HCT116 (cell line): ENCODE data around the gene DAPK2. TPM values are rescaled to one million over a fixed set of nuclear protein-coding genes. Genes with fewer than 3 reads are reported as not detected.

ENCODE experiments used
- ATAC-seq: fragments of 200-7000 bp; cut with Tn5 transposase; 2 replicates; pipeline ENCODE4 v1.9.1; 2020; ENCODE audit warnings: mild to moderate bottlenecking, moderate library complexity
- BruUV-seq: library from RNA; stranded (reverse); fragments of 400-500 nt; replicated peaks from 2 replicates; lab custom pipeline; 2021; lab: Mats Ljungman, UMichigan
- CTCF ChIA-PET: fragments of 300-600 bp; sonication (Branson Sonifier 250); formaldehyde crosslinking; loops from one replicate; lab custom pipeline; 2021; ENCODE audit warnings: antibody characterized with exemption; lab: Charles Lee
- POLR2A ChIA-PET: fragments of 300-600, 350-600 bp; sonication (Branson Sonifier 250); formaldehyde crosslinking; loops from one replicate; lab custom pipeline; 2021; ENCODE audit warnings: antibody characterized with exemption; lab: Charles Lee
- RAD21 ChIA-PET, 2 experiments: fragments of 300-600 bp; sonication (Branson Sonifier 250); formaldehyde crosslinking; loops; one replicate each; lab custom pipeline; 2023; ENCODE audit warnings: low total read pairs in 2 of 2; ENCODE audit not compliant: uncharacterized antibody in 2 of 2, unreplicated experiment in 2 of 2, low non-redundant PET in 1 of 2; lab: Charles Lee
- DNase-seq: peaks from one replicate; pipeline ENCODE4 v3.0.0-alpha.2; 2010; ENCODE audit warnings: low read depth, low spot score
- H2AFZ ChIP-seq: fragments of 200-600 bp; shearing (Covaris generic), sonication (generic); 2 replicates; pipeline ENCODE4 v1.6.1; 2017; ENCODE audit warnings: low read depth, mixed run types, mixed read lengths, antibody characterized with exemption, low read length; ENCODE audit not compliant: poor library complexity, severe bottlenecking
- H3K27ac ChIP-seq: 2 replicates; pipeline ENCODE4 v1.5.1; 2012; ENCODE audit warnings: low read depth, low read length
- H3K27me3 ChIP-seq: fragments of 200-600 bp; sonication (generic); 2 replicates; pipeline ENCODE4 v1.6.1; 2016; ENCODE audit warnings: mixed run types, low read length, mixed read lengths; ENCODE audit not compliant: insufficient read depth
- H3K36me3 ChIP-seq, 2 experiments: fragments of 200-500 bp in 1 of 2; fragments of 200-600 bp in 1 of 2; sonication (Bioruptor generic) in 1 of 2; sonication (generic) in 1 of 2; 2 replicates each; pipeline versions ENCODE4 v1.5.1 to v1.6.1; 2014 to 2016; ENCODE audit warnings: low read length in 2 of 2, inconsistent platforms in 1 of 2, mixed read lengths in 1 of 2, mixed run types in 1 of 2; ENCODE audit not compliant: insufficient read depth in 2 of 2, control insufficient read depth in 1 of 2
- H3K4me1 ChIP-seq, 2 experiments: fragments of 200-600 bp in 1 of 2; sonication (generic) in 1 of 2; 2 replicates each; pipeline versions ENCODE4 v1.5.1 to v1.6.1; 2012 to 2017; ENCODE audit warnings: low read length in 2 of 2, inconsistent platforms in 1 of 2, mild to moderate bottlenecking in 1 of 2, mixed read lengths in 1 of 2, mixed run types in 1 of 2, moderate library complexity in 1 of 2; ENCODE audit not compliant: insufficient read depth in 2 of 2, control insufficient read depth in 1 of 2
- H3K4me2 ChIP-seq: fragments of 200-600 bp; sonication (generic); 2 replicates; pipeline ENCODE4 v1.6.1; 2017; ENCODE audit warnings: mixed run types, low read length, mixed read lengths
- H3K4me3 ChIP-seq, 2 experiments: fragments of 200-600 bp in 1 of 2; sonication (generic) in 1 of 2; replicated peaks in 1 of 2; 2 replicates each; pipeline ENCODE4 v1.5.1; 2011 to 2016; ENCODE audit warnings: low read length in 2 of 2, control low read depth in 1 of 2, low read depth in 1 of 2, mild to moderate bottlenecking in 1 of 2, mixed read lengths in 1 of 2, mixed run types in 1 of 2
- H3K79me2 ChIP-seq: fragments of 200-600 bp; sonication (generic); 2 replicates; pipeline ENCODE4 v1.6.1; 2017; ENCODE audit warnings: mild to moderate bottlenecking, mixed run types, low read length, moderate library complexity, mixed read lengths; ENCODE audit not compliant: insufficient read depth
- H3K9ac ChIP-seq: fragments of 200-600 bp; sonication (generic); 2 replicates; pipeline ENCODE4 v1.6.1; 2016; ENCODE audit warnings: low read length, mixed read lengths
- H3K9me2 ChIP-seq: fragments of 200-600 bp; sonication (generic), shearing (Covaris generic); 2 replicates; pipeline ENCODE4 v1.6.1; 2017; ENCODE audit warnings: mixed run types, mild to moderate bottlenecking, moderate library complexity; ENCODE audit not compliant: insufficient read depth
- H3K9me3 ChIP-seq, 2 experiments: fragments of 200-500 bp in 1 of 2; fragments of 200-600 bp in 1 of 2; sonication (Bioruptor generic) in 1 of 2; sonication (generic) in 1 of 2; 2 replicates each; pipeline ENCODE4 v1.6.1; 2014 to 2017; ENCODE audit warnings: low read length in 2 of 2, mixed read lengths in 2 of 2, inconsistent platforms in 1 of 2, low read depth in 1 of 2, mild to moderate bottlenecking in 1 of 2, mixed run types in 1 of 2, moderate library complexity in 1 of 2; ENCODE audit not compliant: control insufficient read depth in 1 of 2, insufficient read depth in 1 of 2
- H4K20me1 ChIP-seq: fragments of 200-600 bp; sonication (generic), shearing (Covaris generic); 2 replicates; pipeline ENCODE4 v1.6.1; 2017; ENCODE audit warnings: mixed run types, mild to moderate bottlenecking, moderate library complexity; ENCODE audit not compliant: insufficient read depth
- ATF3 ChIP-seq: IDR thresholded peaks from 2 replicates; pipeline ENCODE4 v1.6.1; 2012
- CBX3 ChIP-seq: IDR thresholded peaks from 2 replicates; pipeline ENCODE4 v1.6.1; 2012; ENCODE audit warnings: low read depth
- CEBPB ChIP-seq: IDR thresholded peaks from 2 replicates; pipeline ENCODE4 v1.6.1; 2012; ENCODE audit warnings: low read depth
- ELF1 ChIP-seq: IDR thresholded peaks from 2 replicates; pipeline ENCODE4 v1.6.1; 2012; ENCODE audit warnings: low read depth, borderline replicate concordance
- FOSL1 ChIP-seq: IDR thresholded peaks from 2 replicates; pipeline ENCODE4 v1.6.1; 2012; ENCODE audit warnings: low read depth
- JUND ChIP-seq: IDR thresholded peaks from 2 replicates; pipeline ENCODE4 v1.6.1; 2012
- MAX ChIP-seq: IDR thresholded peaks from 2 replicates; pipeline ENCODE4 v1.6.1; 2012
- POLR2A ChIP-seq: IDR thresholded peaks from 2 replicates; pipeline ENCODE4 v1.7.0; 2011; ENCODE audit warnings: borderline replicate concordance; ENCODE audit not compliant: insufficient read depth, insufficient read length; ENCODE audit errors: extremely low read depth
- POLR2AphosphoS5 ChIP-seq: IDR thresholded peaks from 2 replicates; pipeline ENCODE4 v1.6.1; 2011; ENCODE audit warnings: mild to moderate bottlenecking, low read depth, low read length, moderate library complexity
- REST ChIP-seq: IDR thresholded peaks from 2 replicates; pipeline ENCODE4 v1.6.1; 2012; ENCODE audit warnings: low read depth
- SIN3A ChIP-seq: IDR thresholded peaks from 2 replicates; pipeline ENCODE4 v1.6.1; 2012; ENCODE audit warnings: low read depth
- SP1 ChIP-seq: IDR thresholded peaks from 2 replicates; pipeline ENCODE4 v1.6.1; 2012; ENCODE audit warnings: low read depth
- SRF ChIP-seq: IDR thresholded peaks from 2 replicates; pipeline ENCODE4 v1.6.1; 2012; ENCODE audit warnings: low read depth
- TCF7L2 ChIP-seq: IDR thresholded peaks from 2 replicates; pipeline ENCODE4 v1.7.0; 2011; ENCODE audit warnings: borderline replicate concordance, inconsistent platforms; ENCODE audit not compliant: insufficient read depth, insufficient read length; ENCODE audit errors: extremely low read depth
- ZFX ChIP-seq: fragments of 450-650 bp; IDR thresholded peaks from 2 replicates; pipeline ENCODE4 v1.6.1; 2017
- ZNF274 ChIP-seq: fragments of 200-500 bp; sonication (Bioruptor generic); IDR thresholded peaks from 2 replicates; pipeline ENCODE4 v1.6.1; 2014; ENCODE audit warnings: mild to moderate bottlenecking, low read depth, low read length, inconsistent platforms
- intact Hi-C: fragments of 100-400 bp; cut with micrococcal nuclease; formaldehyde crosslinking; loops from 2 replicates; pipeline ENCODE4 v1.10.0; 2022
- total RNA-seq: library from RNA; stranded (reverse); gene quantifications from one replicate; pipeline ENCODE4 v1.2.1, GENCODE V29; 2021; ENCODE audit not compliant: unreplicated experiment
- TF ChIP-seq, protein P1 (sequence below): IDR thresholded peaks from 2 replicates; pipeline ENCODE4 v1.6.1; 2011; ENCODE audit warnings: mild to moderate bottlenecking, low read length, moderate library complexity; ENCODE audit not compliant: insufficient replicate concordance; ENCODE audit errors: extremely low read depth

DAPK2 gene
- total RNA-seq, 1 experiment from 2014 or later, result 4.8 TPM

- H4K20me1 ChIP-seq, result no peaks in the 10 kb centered on the region
- H3K4me2 ChIP-seq, result no peak overlapping the region
- H3K4me1 ChIP-seq, result peaks cover 24 to 42% of the 10 kb centered on the region in 2 experiments
- TF ChIP-seq TCF7L2, result no peak
- no peak for TF ChIP-seq POLR2AphosphoS5
- TF ChIP-seq FOSL1, result no peak
- TF ChIP-seq SRF, result no peak
- TF ChIP-seq POLR2A, result no peak
- TF ChIP-seq ZFX, result no peak
- TF ChIP-seq CEBPB, result no peak
- TF ChIP-seq ZNF274, result no peak
- TF ChIP-seq SP1, result no peak
- TF ChIP-seq JUND, result no peak
- TF ChIP-seq, protein P1, sequence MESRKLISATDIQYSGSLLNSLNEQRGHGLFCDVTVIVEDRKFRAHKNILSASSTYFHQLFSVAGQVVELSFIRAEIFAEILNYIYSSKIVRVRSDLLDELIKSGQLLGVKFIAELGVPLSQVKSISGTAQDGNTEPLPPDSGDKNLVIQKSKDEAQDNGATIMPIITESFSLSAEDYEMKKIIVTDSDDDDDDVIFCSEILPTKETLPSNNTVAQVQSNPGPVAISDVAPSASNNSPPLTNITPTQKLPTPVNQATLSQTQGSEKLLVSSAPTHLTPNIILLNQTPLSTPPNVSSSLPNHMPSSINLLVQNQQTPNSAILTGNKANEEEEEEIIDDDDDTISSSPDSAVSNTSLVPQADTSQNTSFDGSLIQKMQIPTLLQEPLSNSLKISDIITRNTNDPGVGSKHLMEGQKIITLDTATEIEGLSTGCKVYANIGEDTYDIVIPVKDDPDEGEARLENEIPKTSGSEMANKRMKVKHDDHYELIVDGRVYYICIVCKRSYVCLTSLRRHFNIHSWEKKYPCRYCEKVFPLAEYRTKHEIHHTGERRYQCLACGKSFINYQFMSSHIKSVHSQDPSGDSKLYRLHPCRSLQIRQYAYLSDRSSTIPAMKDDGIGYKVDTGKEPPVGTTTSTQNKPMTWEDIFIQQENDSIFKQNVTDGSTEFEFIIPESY, result no peak
- no peak for TF ChIP-seq SIN3A
- no peak for TF ChIP-seq ELF1
- no peak for TF ChIP-seq ATF3
- TF ChIP-seq REST, result no peak
- TF ChIP-seq CBX3, result no peak
- TF ChIP-seq MAX, result no peak
- ChIA-PET POLR2A (interaction anchor here (0.7 kb wide), 1 partner anchor 24 kb away, joined by 3 read pairs; no protein-coding TSS in a partner anchor), CTCF (interaction anchor here (2.0 kb wide), 1 partner anchor 61 kb away, joined by 5 read pairs; no protein-coding TSS in a partner anchor), RAD21 (no interaction called here)
- ATAC-seq, result no peak
- BruUV-seq, result no TSS peak
- H3K9me2 ChIP-seq, result no peaks in the 10 kb centered on the region
- no peak overlapping the region for H3K4me3 ChIP-seq
- no peak overlapping the region for H3K9ac ChIP-seq
- no peaks in the 10 kb centered on the region for H3K9me3 ChIP-seq
- no peaks in the 10 kb centered on the region for H3K36me3 ChIP-seq
- no peak overlapping the region for H2AFZ ChIP-seq
- intact Hi-C loops, result no loop called here
- H3K79me2 ChIP-seq, result no peaks in the 10 kb centered on the region
- no peaks in the 10 kb centered on the region for H3K27me3 ChIP-seq
- DNase-seq, result no peak
- no peak overlapping the region for H3K27ac ChIP-seq
These were observed 39.6 kb downstream of the DAPK2 start for GRCh38 chr15:64006642-64007041.
